CD4-positive, alpha-beta T cell treated with Interferon gamma for 1 hour (primary cell): ENCODE data around the gene CFAP54.

Experiments
- DNase-seq: peaks from one replicate; pipeline ENCODE4 v3.0.0-alpha.2; 2020

The CFAP54 gene

GRCh38 chr12:96831346-96831745, 342.0 kb downstream of the CFAP54 start:
- no peak for DNase-seq

- no peak for DNase-seq
These were observed 356.9 kb downstream of the CFAP54 start for GRCh38 chr12:96846293-96846692.

- DNase-seq: no peak
These were observed 361.3 kb downstream of the CFAP54 start for GRCh38 chr12:96850676-96851075.

GRCh38 chr12:96858162-96858561, 368.8 kb downstream of the CFAP54 start:
- DNase-seq: no peak

GRCh38 chr12:96861656-96862055, 372.3 kb downstream of the CFAP54 start:
- no peak for DNase-seq

GRCh38 chr12:96862326-96862725, 372.9 kb downstream of the CFAP54 start:
- DNase-seq: no peak

- DNase-seq: no peak
These were observed 375.0 kb downstream of the CFAP54 start for GRCh38 chr12:96864335-96864734.

GRCh38 chr12:96866801-96867590, 377.6 kb downstream of the CFAP54 start:
- DNase-seq: no peak

- DNase-seq: no peak
These were observed 381.6 kb downstream of the CFAP54 start for GRCh38 chr12:96870946-96871345.

- no peak for DNase-seq
These were observed 383.6 kb downstream of the CFAP54 start for GRCh38 chr12:96872961-96873360.

GRCh38 chr12:96874211-96874610, 384.8 kb downstream of the CFAP54 start:
- no peak for DNase-seq

- DNase-seq: no peak
These were observed 387.6 kb downstream of the CFAP54 start for GRCh38 chr12:96876966-96877365.

GRCh38 chr12:96878704-96879103, 389.3 kb downstream of the CFAP54 start:
- DNase-seq: no peak

GRCh38 chr12:96879301-96879700, 389.9 kb downstream of the CFAP54 start:
- no peak for DNase-seq

GRCh38 chr12:96880220-96880619, 390.8 kb downstream of the CFAP54 start:
- DNase-seq: no peak

GRCh38 chr12:96881608-96882007, 392.2 kb downstream of the CFAP54 start:
- no peak for DNase-seq

GRCh38 chr12:96882862-96883261, 393.5 kb downstream of the CFAP54 start:
- DNase-seq: no peak

GRCh38 chr12:96883571-96883970, 394.2 kb downstream of the CFAP54 start:
- DNase-seq: no peak

- DNase-seq: no peak
These were observed 397.8 kb downstream of the CFAP54 start for GRCh38 chr12:96886998-96887677.

GRCh38 chr12:96889273-96889933, 400.0 kb downstream of the CFAP54 start:
- DNase-seq: no peak

- no peak for DNase-seq
These were observed 401.0 kb downstream of the CFAP54 start for GRCh38 chr12:96890331-96890730.

- no peak for DNase-seq
These were observed 402.7 kb downstream of the CFAP54 start for GRCh38 chr12:96892104-96892503.

- DNase-seq: no peak
These were observed 408.0 kb downstream of the CFAP54 start for GRCh38 chr12:96897421-96897820.

GRCh38 chr12:96901175-96901574, 411.8 kb downstream of the CFAP54 start:
- no peak for DNase-seq
